ENCODE data around the gene BCAS3. TPM values are rescaled to one million over a fixed set of nuclear protein-coding genes. Genes with fewer than 3 reads are reported as not detected.

BCAS3 gene
- total RNA-seq, 2 experiments from 2014 or later, result 13.4 to 14.5 TPM

- ChIA-PET POLR2A (no interaction called here), CTCF (ENCODE audit: unreplicated experiment) (no interaction called here)
- Histone ChIP-seq H3K4me2 (ENCODE audit: low read length) (no peak overlapping the region), H4K20me1 (ENCODE audit: insufficient read depth, low read length) (no peaks in the 10 kb centered on the region), H3K4me1 (ENCODE audit: insufficient read depth, low read length, poor library complexity, severe bottlenecking) (no peaks in the 10 kb centered on the region), H3K9me3 (ENCODE audit: low read length) (no peaks in the 10 kb centered on the region), H3K79me2 (ENCODE audit: insufficient read depth, low read depth, low read length) (no peaks in the 10 kb centered on the region), H3K9me2 (ENCODE audit: insufficient read depth, low read length) (no peaks in the 10 kb centered on the region), H2AFZ (ENCODE audit: low read length) (no peak overlapping the region), H3K36me3 (ENCODE audit: insufficient read depth, low read length) (no peaks in the 10 kb centered on the region), H3K27ac (ENCODE audit: low read depth, low read length, poor library complexity, severe bottlenecking) (no peak overlapping the region), H3K4me3 (ENCODE audit: low read depth, low read length, poor library complexity, severe bottlenecking) (no peak overlapping the region)
- no peak for DNase-seq (ENCODE audit: low spot score)
- intact Hi-C loops (cut with micrococcal nuclease; ENCODE audit: unreplicated experiment), result no loop called here
- no peak for TF ChIP-seq EZH2phosphoT487 (IDR thresholded peaks at IDR 0.05; ENCODE audit: borderline replicate concordance, low read depth, low read length)
- TF ChIP-seq CTCF (conservative IDR thresholded peaks at IDR 0.05; ENCODE audit: low read length), result no peak
- BruUV-seq (replicated peaks), result no TSS peak
Measured at GRCh38 chr17:61323003-61323908, 645.6 kb downstream of the BCAS3 start.

DNA sequence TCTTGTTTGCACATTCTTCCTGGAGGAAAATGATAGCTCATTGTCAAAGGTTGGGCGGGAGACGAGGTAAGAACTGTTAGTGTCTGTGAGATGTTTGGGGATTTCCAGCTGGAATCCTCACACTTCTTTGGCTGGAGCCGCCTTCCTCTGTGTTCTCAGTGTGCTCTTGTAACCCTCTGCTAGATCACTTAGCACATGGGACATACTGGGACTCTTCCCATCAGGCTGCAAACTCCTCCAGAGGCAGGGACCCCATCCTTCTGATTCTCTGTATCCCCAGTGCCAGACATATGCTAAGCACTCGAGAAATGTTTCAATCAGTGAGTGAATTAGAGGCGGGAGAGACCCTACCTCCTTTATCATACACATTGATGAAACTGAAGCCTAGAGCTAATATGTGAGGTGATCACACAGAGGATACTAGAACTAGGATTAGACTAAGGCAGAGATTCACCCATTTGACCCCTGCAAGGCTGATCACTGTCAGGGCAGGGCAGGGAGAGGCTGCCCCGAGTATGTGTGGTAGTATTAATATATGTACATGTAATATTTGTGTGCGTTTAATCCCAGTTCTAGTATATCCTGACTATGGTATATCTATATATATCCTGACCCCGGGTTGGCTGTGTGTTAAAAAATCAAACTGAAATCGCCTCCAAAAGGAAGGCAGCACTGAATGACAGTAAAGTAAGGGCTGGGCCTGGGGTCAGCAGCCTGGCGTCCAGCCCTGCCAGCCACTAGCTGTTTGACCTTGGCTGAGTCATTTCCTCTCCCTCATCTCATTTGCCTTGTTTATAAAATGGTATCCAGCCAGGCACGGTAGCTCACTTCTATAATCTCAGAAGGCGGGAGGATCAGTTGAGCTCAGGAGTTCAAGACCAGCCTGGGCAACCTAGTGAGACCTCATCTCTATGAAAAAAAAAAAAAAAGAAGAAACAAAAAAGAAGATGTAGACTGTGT lies 646.5 kb downstream of the BCAS3 start:
- BruUV-seq (replicated peaks), result no TSS peak
- Histone ChIP-seq H3K4me3 (ENCODE audit: low read depth, low read length, poor library complexity, severe bottlenecking) (no peak overlapping the region), H3K36me3 (ENCODE audit: insufficient read depth, low read length) (no peaks in the 10 kb centered on the region), H3K9me3 (ENCODE audit: low read length) (no peaks in the 10 kb centered on the region), H4K20me1 (ENCODE audit: insufficient read depth, low read length) (no peaks in the 10 kb centered on the region), H3K4me1 (ENCODE audit: insufficient read depth, low read length, poor library complexity, severe bottlenecking) (no peaks in the 10 kb centered on the region), H3K27ac (ENCODE audit: low read depth, low read length, poor library complexity, severe bottlenecking) (no peak overlapping the region), H3K4me2 (ENCODE audit: low read length) (no peak overlapping the region), H2AFZ (ENCODE audit: low read length) (no peak overlapping the region), H3K79me2 (ENCODE audit: insufficient read depth, low read depth, low read length) (no peaks in the 10 kb centered on the region), H3K9me2 (ENCODE audit: insufficient read depth, low read length) (no peaks in the 10 kb centered on the region)
- intact Hi-C loops (cut with micrococcal nuclease; ENCODE audit: unreplicated experiment), result no loop called here
- no peak for TF ChIP-seq CTCF (conservative IDR thresholded peaks at IDR 0.05; ENCODE audit: low read length)
- no peak for TF ChIP-seq EZH2phosphoT487 (IDR thresholded peaks at IDR 0.05; ENCODE audit: borderline replicate concordance, low read depth, low read length)
- CTCF ChIA-PET (ENCODE audit: unreplicated experiment), result no interaction called here
- DNase-seq (ENCODE audit: low spot score), result no peak
- POLR2A ChIA-PET, result no interaction called here
